HCT116 (cell line): ENCODE data around the gene TGFBI.

Experiments used
- CBX3 ChIP-seq: IDR thresholded peaks from 2 replicates; pipeline ENCODE4 v1.6.1; 2012; ENCODE audit warnings: low read depth
- EZH2 ChIP-seq: fragments of 200-600 bp; sonication (generic); IDR thresholded peaks from 2 replicates; pipeline ENCODE4 v1.6.1; 2017; ENCODE audit warnings: antibody characterized with exemption, mixed run types
- EZH2phosphoT487 ChIP-seq: fragments of 200-600 bp; IDR thresholded peaks from 2 replicates; pipeline ENCODE4 v1.6.1; 2018; ENCODE audit warnings: antibody characterized with exemption, borderline replicate concordance
- FOSL1 ChIP-seq: IDR thresholded peaks from 2 replicates; pipeline ENCODE4 v1.6.1; 2012; ENCODE audit warnings: low read depth
- MAX ChIP-seq: IDR thresholded peaks from 2 replicates; pipeline ENCODE4 v1.6.1; 2012
- POLR2A ChIP-seq: IDR thresholded peaks from 2 replicates; pipeline ENCODE4 v1.7.0; 2011; ENCODE audit warnings: borderline replicate concordance; ENCODE audit not compliant: insufficient read depth, insufficient read length; ENCODE audit errors: extremely low read depth
- POLR2AphosphoS5 ChIP-seq: IDR thresholded peaks from 2 replicates; pipeline ENCODE4 v1.6.1; 2011; ENCODE audit warnings: mild to moderate bottlenecking, low read depth, low read length, moderate library complexity
- RAD21 ChIP-seq: IDR thresholded peaks from 2 replicates; pipeline ENCODE4 v1.6.1; 2012; ENCODE audit warnings: low read depth, mild to moderate bottlenecking
- SIN3A ChIP-seq: IDR thresholded peaks from 2 replicates; pipeline ENCODE4 v1.6.1; 2012; ENCODE audit warnings: low read depth
- SP1 ChIP-seq: IDR thresholded peaks from 2 replicates; pipeline ENCODE4 v1.6.1; 2012; ENCODE audit warnings: low read depth
- TCF7L2 ChIP-seq: IDR thresholded peaks from 2 replicates; pipeline ENCODE4 v1.7.0; 2011; ENCODE audit warnings: borderline replicate concordance, inconsistent platforms; ENCODE audit not compliant: insufficient read depth, insufficient read length; ENCODE audit errors: extremely low read depth
- TF ChIP-seq, protein P1 (sequence below), 3 experiments: fragments of 200-600 bp in 1 of 3; sonication (generic) in 1 of 3; IDR thresholded peaks in 2 of 3; conservative IDR thresholded peaks in 1 of 3; 2 replicates each; pipeline ENCODE4 v1.5.1; 2012 to 2017; ENCODE audit warnings: low read depth in 2 of 3, low read length in 2 of 3, antibody characterized with exemption in 1 of 3, borderline replicate concordance in 1 of 3, control low read depth in 1 of 3, mild to moderate bottlenecking in 1 of 3, mixed read lengths in 1 of 3, mixed run types in 1 of 3, moderate library complexity in 1 of 3; ENCODE audit not compliant: insufficient read depth in 1 of 3

- TF ChIP-seq, protein P1, sequence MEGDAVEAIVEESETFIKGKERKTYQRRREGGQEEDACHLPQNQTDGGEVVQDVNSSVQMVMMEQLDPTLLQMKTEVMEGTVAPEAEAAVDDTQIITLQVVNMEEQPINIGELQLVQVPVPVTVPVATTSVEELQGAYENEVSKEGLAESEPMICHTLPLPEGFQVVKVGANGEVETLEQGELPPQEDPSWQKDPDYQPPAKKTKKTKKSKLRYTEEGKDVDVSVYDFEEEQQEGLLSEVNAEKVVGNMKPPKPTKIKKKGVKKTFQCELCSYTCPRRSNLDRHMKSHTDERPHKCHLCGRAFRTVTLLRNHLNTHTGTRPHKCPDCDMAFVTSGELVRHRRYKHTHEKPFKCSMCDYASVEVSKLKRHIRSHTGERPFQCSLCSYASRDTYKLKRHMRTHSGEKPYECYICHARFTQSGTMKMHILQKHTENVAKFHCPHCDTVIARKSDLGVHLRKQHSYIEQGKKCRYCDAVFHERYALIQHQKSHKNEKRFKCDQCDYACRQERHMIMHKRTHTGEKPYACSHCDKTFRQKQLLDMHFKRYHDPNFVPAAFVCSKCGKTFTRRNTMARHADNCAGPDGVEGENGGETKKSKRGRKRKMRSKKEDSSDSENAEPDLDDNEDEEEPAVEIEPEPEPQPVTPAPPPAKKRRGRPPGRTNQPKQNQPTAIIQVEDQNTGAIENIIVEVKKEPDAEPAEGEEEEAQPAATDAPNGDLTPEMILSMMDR (IDR thresholded peaks at IDR 0.05 in 2 of 3, conservative IDR thresholded peaks at IDR 0.05 in 1 of 3; ENCODE audit: borderline replicate concordance in 1 of 3, insufficient read depth in 1 of 3, low read depth in 2 of 3, low read length in 2 of 3): peak; percentile 23 to 37 (median 29); a peak in 3 of 6 replicates
- TF ChIP-seq POLR2AphosphoS5: no peak
- no peak for TF ChIP-seq MAX
- no peak for TF ChIP-seq EZH2
- no peak for TF ChIP-seq POLR2A
- TF ChIP-seq EZH2phosphoT487: no peak
- TF ChIP-seq CBX3: no peak
- TF ChIP-seq FOSL1: no peak
- TF ChIP-seq TCF7L2: no peak
- peak; percentile 53 for TF ChIP-seq RAD21
- no peak for TF ChIP-seq SIN3A
- no peak for TF ChIP-seq SP1
These were observed 35.7 kb downstream of the TGFBI start for GRCh38 chr5:136064510-136064909.
